K562 (cell line): ENCODE data around the gene ARHGAP9. TPM values are rescaled to one million over a fixed set of nuclear protein-coding genes. Genes with fewer than 3 reads are reported as not detected.

Source experiments
- ATF3 ChIP-seq, 2 experiments: fragments of 450-650 bp in 1 of 2; sonication (generic) in 1 of 2; formaldehyde crosslinking in 1 of 2; IDR thresholded peaks in 1 of 2; conservative IDR thresholded peaks in 1 of 2; 2 replicates each; pipeline versions ENCODE4 v1.6.1 to v1.8.1; 2016 to 2023; ENCODE audit warnings: mild to moderate bottlenecking in 2 of 2, moderate library complexity in 2 of 2, inconsistent platforms in 1 of 2, missing genetic modification reagents in 1 of 2
- CREB1 ChIP-seq, 2 experiments: sonication (generic) in 1 of 2; formaldehyde crosslinking in 1 of 2; IDR thresholded peaks; 2 replicates each; pipeline versions ENCODE4 v1.6.1 to v1.8.0; 2012 to 2022; ENCODE audit warnings: inconsistent platforms in 1 of 2, mild to moderate bottlenecking in 1 of 2, missing genetic modification reagents in 1 of 2, moderate library complexity in 1 of 2
- DDX20 ChIP-seq: fragments of 450-650 bp; IDR thresholded peaks from 2 replicates; pipeline ENCODE4 v1.6.1; 2016; ENCODE audit warnings: missing genetic modification characterization, low read depth, mild to moderate bottlenecking, missing compliant biosample characterization, moderate library complexity
- E4F1 ChIP-seq: fragments of 250-450 bp; sonication (Bioruptor Pico); IDR thresholded peaks from 2 replicates; pipeline ENCODE4 v1.5.0; 2021; ENCODE audit warnings: mild to moderate bottlenecking, borderline replicate concordance
- ELF1 ChIP-seq: fragments of 200-800 bp; sonication (Bioruptor generic); IDR thresholded peaks from 2 replicates; pipeline ENCODE4 v1.6.1; 2016; ENCODE audit warnings: missing genetic modification characterization, missing compliant biosample characterization
- GTF2A2 ChIP-seq: IDR thresholded peaks from 2 replicates; pipeline ENCODE4 v1.6.1; 2016; ENCODE audit warnings: mild to moderate bottlenecking, missing genetic modification characterization, missing compliant biosample characterization
- HES1 ChIP-seq: fragments of 450-650 bp; IDR thresholded peaks from 2 replicates; pipeline ENCODE4 v1.6.1; 2016; ENCODE audit warnings: low read depth, mild to moderate bottlenecking, moderate library complexity
- KDM4B ChIP-seq, 2 experiments: fragments of 450-650 bp in 1 of 2; sonication (generic) in 1 of 2; IDR thresholded peaks; 2 replicates each; pipeline ENCODE4 v1.6.1; 2016 to 2017; ENCODE audit warnings: borderline replicate concordance in 2 of 2, antibody characterized with exemption in 1 of 2, low read depth in 1 of 2, mild to moderate bottlenecking in 1 of 2
- MEIS2 ChIP-seq: fragments of 450-650 bp; IDR thresholded peaks from 2 replicates; pipeline ENCODE4 v1.6.1; 2014; ENCODE audit warnings: mild to moderate bottlenecking; ENCODE audit not compliant: partially characterized antibody
- NRF1 ChIP-seq, 2 experiments: fragments of 450-650 bp; IDR thresholded peaks in 1 of 2; conservative IDR thresholded peaks in 1 of 2; 2 replicates each; pipeline ENCODE4 v1.6.1; 2014; ENCODE audit warnings: mild to moderate bottlenecking in 2 of 2
- TCF7L2 ChIP-seq: fragments of 150-350 bp; IDR thresholded peaks from 2 replicates; pipeline ENCODE4 v1.6.1; 2016; ENCODE audit warnings: low read depth, mild to moderate bottlenecking, low read length, moderate library complexity
- UBTF ChIP-seq, 2 experiments: IDR thresholded peaks; 2 replicates each; pipeline ENCODE4 v1.6.1; 2012; ENCODE audit warnings: improper control_type of control experiment in 2 of 2, low read depth in 2 of 2, low read length in 2 of 2, borderline replicate concordance in 1 of 2
- ZNF232 ChIP-seq: sonication (generic); formaldehyde crosslinking; IDR thresholded peaks from 2 replicates; pipeline ENCODE4 v1.8.0; 2022; ENCODE audit warnings: mild to moderate bottlenecking, missing genetic modification reagents
- ZNF408 ChIP-seq: fragments of 250-450 bp; sonication (Bioruptor Pico); IDR thresholded peaks from 2 replicates; pipeline ENCODE4 v1.4.0; 2020; ENCODE audit warnings: low read depth, mild to moderate bottlenecking, moderate library complexity
- ZNF507 ChIP-seq: conservative IDR thresholded peaks from 2 replicates; pipeline ENCODE4 v1.6.1; 2017; ENCODE audit warnings: missing genetic modification characterization, missing compliant biosample characterization
- ZNF561 ChIP-seq: fragments of 450-650 bp; formaldehyde crosslinking; conservative IDR thresholded peaks from 2 replicates; pipeline ENCODE4 v1.4.0; 2020; ENCODE audit warnings: mild to moderate bottlenecking, moderate library complexity
- ZNF586 ChIP-seq: fragments of 450-650 bp; formaldehyde crosslinking; conservative IDR thresholded peaks from 2 replicates; pipeline ENCODE4 v1.4.0; 2020; ENCODE audit warnings: mild to moderate bottlenecking, moderate library complexity
- ZNF830 ChIP-seq: fragments of 250-450 bp; sonication (Bioruptor Pico); IDR thresholded peaks from 2 replicates; pipeline ENCODE4 v1.5.0; 2021; ENCODE audit warnings: mild to moderate bottlenecking
- ZSCAN32 ChIP-seq: fragments of 450-650 bp; formaldehyde crosslinking; IDR thresholded peaks from 2 replicates; pipeline ENCODE4 v1.4.0; 2020; ENCODE audit warnings: mild to moderate bottlenecking, moderate library complexity
- polyA plus RNA-seq, 8 experiments: library from polyadenylated mRNA; depleted of rRNA in 4 of 8; stranded (reverse) in 5 of 8; unstranded in 3 of 8; fragments of >200 nt; fragmentation: Nextera tagmentation in 2 of 8; fragmentation: Illumina TruSeq in 1 of 8; extraction: Ambion mirVana in 2 of 8; extraction: Trizol in 1 of 8; gene quantifications; 2 replicates each; pipeline versions ENCODE4 v1.2.1 to v1.2.3, GENCODE V29; 2011 to 2014; ENCODE audit warnings: inconsistent platforms in 1 of 8, missing spikeins in 1 of 8
- total RNA-seq, 7 experiments: library from RNA; depleted of rRNA in 6 of 7; stranded (reverse); fragments of >200 nt in 6 of 7; fragmentation: Illumina TruSeq in 2 of 7; extraction: Trizol in 2 of 7; gene quantifications; 2 replicates each; pipeline versions ENCODE4 v1.2.1 to v1.2.3, GENCODE V29; 2011 to 2021; ENCODE audit warnings: low replicate concordance in 1 of 7
- TF ChIP-seq, protein P1 (sequence below): fragments of 450-650 bp; formaldehyde crosslinking; IDR thresholded peaks from 2 replicates; pipeline ENCODE4 v1.4.0; 2022; ENCODE audit warnings: missing genetic modification characterization

The ARHGAP9 gene
- total and polyA plus RNA-seq, 9 of the 15 experiments (the other 6 are each of a cell fraction or from before 2014, with no cell fraction given), result 1.5 to 10.2 (median 5.1) TPM

DNA sequence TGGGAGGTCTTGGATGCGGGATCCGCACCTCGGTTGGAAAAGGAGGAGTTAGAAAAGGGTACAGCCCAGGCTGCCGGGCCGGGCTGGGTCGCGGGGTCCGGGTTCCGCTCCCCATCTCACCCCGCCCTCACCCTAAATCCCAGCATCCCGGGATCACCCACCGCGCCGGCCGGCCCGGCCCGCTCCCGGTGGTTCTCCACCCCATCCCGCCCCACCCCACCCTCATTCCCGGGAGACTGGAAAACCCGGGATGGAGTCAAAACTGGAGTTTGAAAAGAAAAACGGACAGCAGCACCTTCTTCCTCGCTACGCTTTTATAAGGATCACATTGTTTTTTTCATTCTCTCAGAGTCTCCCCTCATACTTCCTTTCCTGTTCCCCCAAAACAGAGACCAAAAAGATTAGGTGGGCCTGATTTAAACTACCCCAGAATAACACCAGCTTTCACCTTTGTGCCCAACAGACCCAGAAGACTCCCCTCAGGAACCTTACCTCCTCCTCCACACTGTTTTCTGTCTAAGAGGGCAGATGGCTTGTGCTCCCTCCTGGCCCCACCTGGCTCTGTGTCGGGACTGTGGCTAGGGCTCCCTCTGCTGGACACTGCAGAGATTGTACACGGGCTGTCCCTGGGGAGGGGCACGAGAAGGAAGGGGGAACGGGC, 17.3 kb downstream of the ARHGAP9 start (continued):
- TF ChIP-seq ZNF408 (CRISPR knock-in tag) (no peak), KDM4B (IDR thresholded peaks at IDR 0.05; ENCODE audit: borderline replicate concordance in 2 of 2, low read depth in 1 of 2) (no peak), ZNF830 (CRISPR knock-in tag) (no peak), ZSCAN32 (CRISPR knock-in tag) (no peak), TCF7L2 (no peak), ATF3 (IDR thresholded peaks at IDR 0.05) (no peak), ATF3 (CRISPR knock-in tag; conservative IDR thresholded peaks at IDR 0.05) (no peak), ZNF232 (CRISPR knock-in tag) (no peak), UBTF (IDR thresholded peaks at IDR 0.05; ENCODE audit: borderline replicate concordance in 1 of 2, low read depth in 2 of 2, low read length in 2 of 2) (no peak), ZNF507 (tag) (no peak), ZNF586 (CRISPR knock-in tag) (no peak), CREB1 (IDR thresholded peaks at IDR 0.05) (no peak), CREB1 (CRISPR knock-in tag; IDR thresholded peaks at IDR 0.05) (peak; percentile 76), ELF1 (tag) (no peak), GTF2A2 (no peak), E4F1 (CRISPR knock-in tag) (no peak), HES1 (no peak), DDX20 (tag) (no peak), ZNF561 (CRISPR knock-in tag) (no peak), MEIS2 (no peak), NRF1 (conservative IDR thresholded peaks at IDR 0.05 in 1 of 2, IDR thresholded peaks at IDR 0.05 in 1 of 2) (no peak)
- TF ChIP-seq, protein P1, sequence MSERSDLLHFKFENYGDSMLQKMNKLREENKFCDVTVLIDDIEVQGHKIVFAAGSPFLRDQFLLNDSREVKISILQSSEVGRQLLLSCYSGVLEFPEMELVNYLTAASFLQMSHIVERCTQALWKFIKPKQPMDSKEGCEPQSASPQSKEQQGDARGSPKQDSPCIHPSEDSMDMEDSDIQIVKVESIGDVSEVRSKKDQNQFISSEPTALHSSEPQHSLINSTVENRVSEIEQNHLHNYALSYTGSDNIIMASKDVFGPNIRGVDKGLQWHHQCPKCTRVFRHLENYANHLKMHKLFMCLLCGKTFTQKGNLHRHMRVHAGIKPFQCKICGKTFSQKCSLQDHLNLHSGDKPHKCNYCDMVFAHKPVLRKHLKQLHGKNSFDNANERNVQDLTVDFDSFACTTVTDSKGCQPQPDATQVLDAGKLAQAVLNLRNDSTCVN (CRISPR knock-in tag), result no peak
